Measurements from ENCODE around the gene HOXC9. TPM values are rescaled to one million over a fixed set of nuclear protein-coding genes. Genes with fewer than 3 reads are reported as not detected.

Gene HOXC9
- total and polyA plus RNA-seq, 9 of the 15 experiments (the other 6 are each of a cell fraction or from before 2014, with no cell fraction given): 1.1 to 10.5 (median 9.3) TPM

DNA sequence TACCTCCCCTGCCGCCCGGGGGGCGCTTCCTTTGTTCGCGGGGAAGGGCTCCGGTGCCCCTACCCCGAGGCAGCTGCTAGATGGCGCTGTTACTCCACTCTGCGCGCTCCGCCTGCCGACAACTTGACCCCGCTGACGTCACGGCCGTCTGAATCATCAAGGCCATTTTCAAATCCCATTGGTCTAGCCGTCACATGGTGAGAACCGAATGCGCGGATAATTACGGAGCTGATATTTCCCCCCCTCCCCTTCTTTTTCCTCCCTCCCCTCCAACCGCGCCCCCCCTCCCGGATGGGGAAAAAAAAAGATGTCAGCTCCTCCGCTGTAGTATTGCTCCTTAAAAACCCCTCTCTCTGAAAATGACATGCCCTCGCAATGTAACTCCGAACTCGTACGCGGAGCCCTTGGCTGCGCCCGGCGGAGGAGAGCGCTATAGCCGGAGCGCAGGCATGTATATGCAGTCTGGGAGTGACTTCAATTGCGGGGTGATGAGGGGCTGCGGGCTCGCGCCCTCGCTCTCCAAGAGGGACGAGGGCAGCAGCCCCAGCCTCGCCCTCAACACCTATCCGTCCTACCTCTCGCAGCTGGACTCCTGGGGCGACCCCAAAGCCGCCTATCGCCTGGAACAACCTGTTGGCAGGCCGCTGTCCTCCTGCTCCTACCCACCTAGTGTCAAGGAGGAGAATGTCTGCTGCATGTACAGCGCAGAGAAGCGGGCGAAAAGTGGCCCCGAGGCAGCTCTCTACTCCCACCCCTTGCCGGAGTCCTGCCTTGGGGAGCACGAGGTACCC, 14.9 kb upstream of the HOXC9 start, which contains the start of gene HOXC10 (continued):
- peak; percentile 92 for TF ChIP-seq NR2C2 (CRISPR knock-in tag; IDR thresholded peaks at IDR 0.05)
- peak; percentile 94 for TF ChIP-seq NR2C2 (tag; IDR thresholded peaks at IDR 0.05)
- TF ChIP-seq SRSF3 (IDR thresholded peaks at IDR 0.05; ENCODE audit: insufficient read depth, low read length): no peak
- TF ChIP-seq ZNF253 (CRISPR knock-in tag; conservative IDR thresholded peaks at IDR 0.05): no peak
- TF ChIP-seq ZNF384 (IDR thresholded peaks at IDR 0.05; ENCODE audit: low read depth, low read length): no peak
- TF ChIP-seq, protein P1, sequence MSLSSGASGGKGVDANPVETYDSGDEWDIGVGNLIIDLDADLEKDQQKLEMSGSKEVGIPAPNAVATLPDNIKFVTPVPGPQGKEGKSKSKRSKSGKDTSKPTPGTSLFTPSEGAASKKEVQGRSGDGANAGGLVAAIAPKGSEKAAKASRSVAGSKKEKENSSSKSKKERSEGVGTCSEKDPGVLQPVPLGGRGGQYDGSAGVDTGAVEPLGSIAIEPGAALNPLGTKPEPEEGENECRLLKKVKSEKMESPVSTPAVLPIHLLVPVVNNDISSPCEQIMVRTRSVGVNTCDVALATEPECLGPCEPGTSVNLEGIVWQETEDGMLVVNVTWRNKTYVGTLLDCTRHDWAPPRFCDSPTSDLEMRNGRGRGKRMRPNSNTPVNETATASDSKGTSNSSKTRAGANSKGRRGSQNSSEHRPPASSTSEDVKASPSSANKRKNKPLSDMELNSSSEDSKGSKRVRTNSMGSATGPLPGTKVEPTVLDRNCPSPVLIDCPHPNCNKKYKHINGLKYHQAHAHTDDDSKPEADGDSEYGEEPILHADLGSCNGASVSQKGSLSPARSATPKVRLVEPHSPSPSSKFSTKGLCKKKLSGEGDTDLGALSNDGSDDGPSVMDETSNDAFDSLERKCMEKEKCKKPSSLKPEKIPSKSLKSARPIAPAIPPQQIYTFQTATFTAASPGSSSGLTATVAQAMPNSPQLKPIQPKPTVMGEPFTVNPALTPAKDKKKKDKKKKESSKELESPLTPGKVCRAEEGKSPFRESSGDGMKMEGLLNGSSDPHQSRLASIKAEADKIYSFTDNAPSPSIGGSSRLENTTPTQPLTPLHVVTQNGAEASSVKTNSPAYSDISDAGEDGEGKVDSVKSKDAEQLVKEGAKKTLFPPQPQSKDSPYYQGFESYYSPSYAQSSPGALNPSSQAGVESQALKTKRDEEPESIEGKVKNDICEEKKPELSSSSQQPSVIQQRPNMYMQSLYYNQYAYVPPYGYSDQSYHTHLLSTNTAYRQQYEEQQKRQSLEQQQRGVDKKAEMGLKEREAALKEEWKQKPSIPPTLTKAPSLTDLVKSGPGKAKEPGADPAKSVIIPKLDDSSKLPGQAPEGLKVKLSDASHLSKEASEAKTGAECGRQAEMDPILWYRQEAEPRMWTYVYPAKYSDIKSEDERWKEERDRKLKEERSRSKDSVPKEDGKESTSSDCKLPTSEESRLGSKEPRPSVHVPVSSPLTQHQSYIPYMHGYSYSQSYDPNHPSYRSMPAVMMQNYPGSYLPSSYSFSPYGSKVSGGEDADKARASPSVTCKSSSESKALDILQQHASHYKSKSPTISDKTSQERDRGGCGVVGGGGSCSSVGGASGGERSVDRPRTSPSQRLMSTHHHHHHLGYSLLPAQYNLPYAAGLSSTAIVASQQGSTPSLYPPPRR (CRISPR knock-in tag; IDR thresholded peaks at IDR 0.05; ENCODE audit: borderline replicate concordance): no peak
- TF ChIP-seq, protein P2, sequence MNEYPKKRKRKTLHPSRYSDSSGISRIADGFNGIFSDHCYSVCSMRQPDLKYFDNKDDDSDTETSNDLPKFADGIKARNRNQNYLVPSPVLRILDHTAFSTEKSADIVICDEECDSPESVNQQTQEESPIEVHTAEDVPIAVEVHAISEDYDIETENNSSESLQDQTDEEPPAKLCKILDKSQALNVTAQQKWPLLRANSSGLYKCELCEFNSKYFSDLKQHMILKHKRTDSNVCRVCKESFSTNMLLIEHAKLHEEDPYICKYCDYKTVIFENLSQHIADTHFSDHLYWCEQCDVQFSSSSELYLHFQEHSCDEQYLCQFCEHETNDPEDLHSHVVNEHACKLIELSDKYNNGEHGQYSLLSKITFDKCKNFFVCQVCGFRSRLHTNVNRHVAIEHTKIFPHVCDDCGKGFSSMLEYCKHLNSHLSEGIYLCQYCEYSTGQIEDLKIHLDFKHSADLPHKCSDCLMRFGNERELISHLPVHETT (CRISPR knock-in tag; conservative IDR thresholded peaks at IDR 0.05 in 1 of 2, IDR thresholded peaks at IDR 0.05 in 1 of 2): 0 out of 4 replicates have a peak, but pooled peaks of 1 of the 2 experiments have one; percentile 29
- TF ChIP-seq, protein P3, sequence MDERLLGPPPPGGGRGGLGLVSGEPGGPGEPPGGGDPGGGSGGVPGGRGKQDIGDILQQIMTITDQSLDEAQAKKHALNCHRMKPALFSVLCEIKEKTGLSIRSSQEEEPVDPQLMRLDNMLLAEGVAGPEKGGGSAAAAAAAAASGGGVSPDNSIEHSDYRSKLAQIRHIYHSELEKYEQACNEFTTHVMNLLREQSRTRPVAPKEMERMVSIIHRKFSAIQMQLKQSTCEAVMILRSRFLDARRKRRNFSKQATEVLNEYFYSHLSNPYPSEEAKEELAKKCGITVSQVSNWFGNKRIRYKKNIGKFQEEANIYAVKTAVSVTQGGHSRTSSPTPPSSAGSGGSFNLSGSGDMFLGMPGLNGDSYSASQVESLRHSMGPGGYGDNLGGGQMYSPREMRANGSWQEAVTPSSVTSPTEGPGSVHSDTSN (CRISPR knock-in tag; IDR thresholded peaks at IDR 0.05; ENCODE audit: low read depth): no peak
- TF ChIP-seq, protein P3 (tag; conservative IDR thresholded peaks at IDR 0.05; ENCODE audit: low read depth): no peak
- TF ChIP-seq ZNF121 (CRISPR knock-in tag; conservative IDR thresholded peaks at IDR 0.05): no peak
- TF ChIP-seq, protein P4, sequence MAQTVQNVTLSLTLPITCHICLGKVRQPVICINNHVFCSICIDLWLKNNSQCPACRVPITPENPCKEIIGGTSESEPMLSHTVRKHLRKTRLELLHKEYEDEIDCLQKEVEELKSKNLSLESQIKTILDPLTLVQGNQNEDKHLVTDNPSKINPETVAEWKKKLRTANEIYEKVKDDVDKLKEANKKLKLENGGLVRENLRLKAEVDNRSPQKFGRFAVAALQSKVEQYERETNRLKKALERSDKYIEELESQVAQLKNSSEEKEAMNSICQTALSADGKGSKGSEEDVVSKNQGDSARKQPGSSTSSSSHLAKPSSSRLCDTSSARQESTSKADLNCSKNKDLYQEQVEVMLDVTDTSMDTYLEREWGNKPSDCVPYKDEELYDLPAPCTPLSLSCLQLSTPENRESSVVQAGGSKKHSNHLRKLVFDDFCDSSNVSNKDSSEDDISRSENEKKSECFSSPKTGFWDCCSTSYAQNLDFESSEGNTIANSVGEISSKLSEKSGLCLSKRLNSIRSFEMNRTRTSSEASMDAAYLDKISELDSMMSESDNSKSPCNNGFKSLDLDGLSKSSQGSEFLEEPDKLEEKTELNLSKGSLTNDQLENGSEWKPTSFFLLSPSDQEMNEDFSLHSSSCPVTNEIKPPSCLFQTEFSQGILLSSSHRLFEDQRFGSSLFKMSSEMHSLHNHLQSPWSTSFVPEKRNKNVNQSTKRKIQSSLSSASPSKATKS (CRISPR knock-in tag; IDR thresholded peaks at IDR 0.05): no peak
- TF ChIP-seq FOSL1 (tag; conservative IDR thresholded peaks at IDR 0.05): peak; percentile 89
- TF ChIP-seq RBM15 (IDR thresholded peaks at IDR 0.05; ENCODE audit: insufficient read depth, low read length): no peak
